GM19372 (cell line): ENCODE measurements around the gene SH2D6.
A peak's percentile ranks its signal among the peaks of the same experiment; 100 is the strongest.

Source experiments
- ATAC-seq: cut with Tn5 transposase; IDR thresholded peaks from one replicate; pipeline ENCODE4 v1.9.1; 2021; ENCODE audit warnings: mild to moderate bottlenecking, low read depth, moderate library complexity; ENCODE audit not compliant: unreplicated experiment

Gene SH2D6

GRCh38 chr2:85420536-85421259, 2.2 kb downstream of the SH2D6 start:
- peak; percentile 63 for ATAC-seq

- ATAC-seq, result no peak
Observed at GRCh38 chr2:85421260-85422071, 3.0 kb downstream of the SH2D6 start.

GRCh38 chr2:85422072-85422457, 3.6 kb downstream of the SH2D6 start:
- ATAC-seq, result no peak

- no peak for ATAC-seq
Observed at GRCh38 chr2:85423525-85423924, 5.0 kb downstream of the SH2D6 start.

GRCh38 chr2:85425588-85425987, 7.1 kb downstream of the SH2D6 start:
- ATAC-seq, result no peak

- ATAC-seq, result no peak
Observed at GRCh38 chr2:85427300-85427835, 8.9 kb downstream of the SH2D6 start.

- no peak for ATAC-seq
Observed at GRCh38 chr2:85428343-85428881, 9.9 kb downstream of the SH2D6 start.

GRCh38 chr2:85429213-85429923, 10.9 kb downstream of the SH2D6 start:
- no peak for ATAC-seq

- ATAC-seq, result no peak
Observed at GRCh38 chr2:85429924-85430289, 11.4 kb downstream of the SH2D6 start.

- ATAC-seq, result no peak
Observed at GRCh38 chr2:85430752-85431569, 12.4 kb downstream of the SH2D6 start.

- no peak for ATAC-seq
Observed at GRCh38 chr2:85431570-85432205, 13.2 kb downstream of the SH2D6 start.

- no peak for ATAC-seq
Observed at GRCh38 chr2:85433511-85434089, 15.1 kb downstream of the SH2D6 start.

GRCh38 chr2:85434696-85435095, 16.2 kb downstream of the SH2D6 start:
- ATAC-seq, result no peak

- ATAC-seq, result no peak
Observed at GRCh38 chr2:85435220-85435958, 16.9 kb downstream of the SH2D6 start.

GRCh38 chr2:85435981-85436835, 17.7 kb downstream of the SH2D6 start:
- ATAC-seq, result no peak

- ATAC-seq, result no peak
Observed at GRCh38 chr2:85436836-85437487, 18.4 kb downstream of the SH2D6 start.
